Effector memory CD8-positive, alpha-beta T cell (primary cell): Measurements from ENCODE around the gene ZNF585A.
A peak's percentile ranks its signal among the peaks of the same experiment; 100 is the strongest.
"Not testable (repeated sequence)": the region's sequence is repeated elsewhere in the genome, so short reads cannot be mapped to it uniquely, and the experiment has no call there.

ENCODE experiments used
- ATAC-seq: fragments of 150-1000 bp; cut with Tn5 transposase; replicated peaks from 2 replicates; pipeline ENCODE4 v1.10.0; 2021; ENCODE audit warnings: mild to moderate bottlenecking, moderate library complexity
- DNase-seq, 3 experiments: peaks; one replicate each; pipeline ENCODE4 v3.0.0; 2021
- H3K27ac Mint-ChIP-seq, 2 donors: one replicate each; pipeline ENCODE4 v1.8.0; 2022; ENCODE audit warnings: mild to moderate bottlenecking in 2 of 2, mixed read lengths in 2 of 2, moderate library complexity in 2 of 2
- H3K27me3 Mint-ChIP-seq, 2 donors: one replicate each; pipeline ENCODE4 v1.8.0; 2022; ENCODE audit warnings: mixed read lengths in 2 of 2
- H3K36me3 Mint-ChIP-seq: one replicate; pipeline ENCODE4 v1.8.0; 2022; ENCODE audit warnings: mild to moderate bottlenecking, moderate library complexity, mixed read lengths; ENCODE audit not compliant: insufficient read depth
- H3K4me1 Mint-ChIP-seq, 2 donors: one replicate each; pipeline ENCODE4 v1.8.0; 2022; ENCODE audit warnings: low read depth in 2 of 2, mixed read lengths in 2 of 2
- H3K4me3 Mint-ChIP-seq, 2 donors: one replicate each; pipeline ENCODE4 v1.8.0; 2022; ENCODE audit warnings: mild to moderate bottlenecking in 2 of 2, mixed read lengths in 2 of 2, moderate library complexity in 2 of 2
- H3K9me3 Mint-ChIP-seq, 2 donors: one replicate each; pipeline ENCODE4 v1.8.0; 2022; ENCODE audit warnings: mixed read lengths in 2 of 2
- total RNA-seq, 9 experiments: gene quantifications; one replicate each; lab custom pipeline; 2026; lab: John Stamatoyannopoulos, UW

The ZNF585A gene
- 2.7 to 15.3 (median 5.1) reads per million in 9 experiments for total RNA-seq

DNA sequence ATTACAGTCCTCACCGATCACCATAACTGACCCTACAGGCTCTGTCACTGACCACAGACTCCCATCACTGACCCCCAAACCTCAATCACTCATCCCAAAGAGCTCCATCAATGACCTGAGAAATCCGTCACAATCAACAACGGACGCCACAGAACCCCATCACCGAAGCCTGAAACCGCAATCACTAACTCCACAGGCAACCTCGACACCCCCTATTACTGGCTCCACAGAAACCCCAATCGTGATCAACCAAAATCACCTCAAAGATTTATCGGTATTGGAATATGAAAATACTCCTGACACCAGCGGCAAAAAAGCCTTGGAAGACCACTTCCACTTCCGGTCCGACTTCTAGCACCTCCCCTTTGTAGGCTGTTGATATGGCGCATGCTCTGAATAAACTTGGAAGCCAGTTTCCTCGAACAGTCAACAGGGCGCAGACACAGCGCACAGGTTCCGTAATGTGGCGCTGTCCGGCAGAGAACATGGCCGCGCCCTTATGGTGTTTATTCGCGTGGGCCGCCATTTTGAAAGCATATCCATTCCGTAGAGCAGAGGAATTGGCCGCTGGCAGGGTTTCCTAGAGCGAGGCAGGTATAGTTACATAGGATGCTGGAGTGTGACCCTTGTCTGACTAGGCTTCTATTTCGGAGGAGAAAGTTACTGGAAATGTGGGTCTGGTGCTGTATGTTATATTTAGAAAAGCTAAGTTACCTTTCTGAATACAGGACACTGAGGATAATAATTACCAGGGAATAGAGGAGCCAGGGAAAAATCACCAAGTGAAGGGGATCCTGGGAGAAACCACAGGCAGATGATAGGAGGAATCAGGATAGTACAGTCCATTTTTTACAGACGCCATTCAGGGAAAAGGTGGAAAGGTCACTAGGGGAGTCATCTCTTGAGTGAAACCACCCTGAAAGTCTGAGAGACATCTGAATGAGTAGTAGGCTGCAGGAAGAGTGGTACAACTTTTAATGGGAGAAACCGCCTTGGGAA lies at the start of gene ZNF585A:
TSS of gene ZNF585A (minus strand) at position 328 of the 999 bp plus-strand sequence. CDS start 2,785 bp downstream, outside the sequence.
- DNase-seq, result peak; percentile 88 to 89 (median 89)
- Mint-ChIP-seq H3K27me3 (no peaks in the 10 kb centered on the region), H3K27ac (no peak within 1 kb of the TSS), H3K4me3 (peak within 1 kb of the TSS in 1 of 2 donors; percentile 27), H3K4me1 (peaks cover 0 to 8% of the 10 kb centered on the region in 2 donors), H3K9me3 (peaks cover 0 to 8% of the 10 kb centered on the region in 2 donors), H3K36me3 (peaks cover 17% of the 10 kb centered on the region)
- peak; percentile 99 for ATAC-seq

DNA sequence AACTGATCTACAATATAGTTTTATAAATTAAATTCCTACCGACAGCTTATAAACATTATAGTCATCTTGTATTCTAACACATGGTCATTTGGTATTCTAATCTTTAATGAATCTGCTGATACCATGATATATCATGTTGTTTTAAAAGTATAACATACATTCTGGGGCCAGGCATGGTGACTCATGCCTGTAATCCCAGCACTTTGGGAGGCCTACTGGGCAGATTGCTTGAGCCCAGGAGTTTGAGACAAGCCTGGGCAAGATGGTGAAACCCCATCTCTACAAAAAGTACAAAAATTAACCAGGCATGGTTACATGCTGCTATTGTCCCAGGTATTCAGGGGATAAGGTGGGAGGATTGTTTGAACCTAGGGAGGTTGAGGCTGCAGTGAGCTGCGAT lies 48.6 kb upstream of the ZNF585A start:
- H3K4me1 Mint-ChIP-seq, result peaks cover 24 to 34% of the 10 kb centered on the region in 2 donors
- no peaks in the 10 kb centered on the region for H3K27me3 Mint-ChIP-seq
- peak overlapping the region in 1 of 2 donors; percentile 8 for H3K4me3 Mint-ChIP-seq
- H3K36me3 Mint-ChIP-seq, result peaks cover 41% of the 10 kb centered on the region
- H3K27ac Mint-ChIP-seq, result no peak overlapping the region
- DNase-seq (no peak), ATAC-seq (no peak)
- H3K9me3 Mint-ChIP-seq, result no peaks in the 10 kb centered on the region

DNA sequence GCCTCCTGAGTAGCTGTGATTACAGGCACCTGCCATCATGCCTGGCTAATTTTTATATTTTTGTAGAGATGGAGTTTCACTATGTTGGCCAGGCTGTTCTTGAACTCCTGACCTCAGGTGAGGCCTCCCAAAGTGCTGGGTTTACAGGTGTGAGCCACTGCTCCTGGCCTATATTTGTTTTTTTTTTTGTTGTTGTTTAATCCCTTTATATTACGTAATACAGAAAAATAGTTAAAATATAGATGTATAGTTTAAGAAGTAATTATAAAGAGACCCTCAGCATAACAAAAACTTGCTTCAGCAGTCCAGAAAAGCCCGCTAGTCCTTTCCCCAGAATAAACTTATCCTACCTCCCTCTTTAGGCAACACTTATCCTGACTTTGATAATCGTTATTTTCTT lies 47.9 kb upstream of the ZNF585A start:
- no peaks in the 10 kb centered on the region for H3K9me3 Mint-ChIP-seq
- peak overlapping the region in 1 of 2 donors; percentile 90 for H3K27ac Mint-ChIP-seq
- peaks cover 33% of the 10 kb centered on the region for H3K36me3 Mint-ChIP-seq
- DNase-seq (no peak), ATAC-seq (no peak)
- no peaks in the 10 kb centered on the region for H3K27me3 Mint-ChIP-seq
- H3K4me3 Mint-ChIP-seq, result peak overlapping the region in 1 of 2 donors; percentile 82
- peaks cover 23 to 34% of the 10 kb centered on the region in 2 donors for H3K4me1 Mint-ChIP-seq

GRCh38 chr19:37218592-37218935 lies 46.1 kb upstream of the ZNF585A start:
- Mint-ChIP-seq H3K4me1 (peaks cover 23 to 34% of the 10 kb centered on the region in 2 donors), H3K36me3 (peaks cover 24% of the 10 kb centered on the region), H3K4me3 (peak overlapping the region; percentile 82 to 94), H3K27me3 (no peaks in the 10 kb centered on the region), H3K27ac (peak overlapping the region; percentile 90 to 97), H3K9me3 (no peaks in the 10 kb centered on the region)
- DNase-seq (no peak), ATAC-seq (no peak)

DNA sequence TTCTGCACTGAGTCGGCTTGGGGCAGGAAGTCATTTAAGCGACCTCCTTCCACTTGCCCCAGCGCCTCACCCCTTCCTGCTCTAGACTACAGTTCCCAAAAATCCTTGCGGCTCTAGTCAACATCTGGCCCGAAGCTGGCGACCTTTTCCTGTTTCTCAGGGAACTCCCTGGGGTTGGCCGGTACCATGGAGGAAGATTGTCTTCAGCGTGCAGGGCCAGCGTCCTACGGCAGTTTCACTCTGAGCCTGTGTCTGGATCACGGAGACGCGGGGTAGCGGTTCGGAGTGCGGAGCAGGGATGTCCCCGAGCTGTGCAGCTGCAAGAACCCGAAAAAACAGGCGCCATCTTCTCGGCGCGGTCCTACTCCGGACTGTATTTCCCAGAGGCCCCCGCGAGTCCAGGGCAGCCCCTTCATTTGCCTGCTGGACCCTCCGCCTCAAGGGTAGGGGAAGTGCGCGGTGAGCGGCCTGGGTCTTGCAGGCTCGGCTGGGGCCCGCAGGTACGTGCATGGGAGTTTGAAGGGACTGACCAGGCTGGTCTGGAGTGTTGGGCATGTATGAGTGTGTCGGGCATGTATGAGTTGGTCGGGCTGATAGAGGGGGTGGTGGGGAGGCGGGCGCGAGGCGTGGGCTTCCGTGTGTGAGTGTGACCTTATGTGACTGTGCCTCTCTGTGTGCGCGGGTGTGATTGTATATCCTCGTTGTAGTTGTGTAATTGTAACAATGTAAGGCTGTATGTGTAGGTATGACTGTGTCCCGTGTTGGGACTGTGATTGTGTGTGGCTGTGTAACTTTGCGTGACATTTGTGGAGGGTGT lies 45.5 kb upstream of the ZNF585A start, which contains the start of gene ZNF383:
TSS of gene ZNF383 (plus strand) at position 440 of the 817 bp plus-strand sequence. CDS start 12,240 bp downstream, outside the sequence.
- Mint-ChIP-seq H3K27ac (peak within 1 kb of the TSS; percentile 90 to 97), H3K36me3 (peaks cover 24% of the 10 kb centered on the region), H3K9me3 (no peaks in the 10 kb centered on the region), H3K4me1 (peaks cover 23 to 34% of the 10 kb centered on the region in 2 donors), H3K27me3 (no peaks in the 10 kb centered on the region), H3K4me3 (peak within 1 kb of the TSS; percentile 82 to 94)
- DNase-seq, result peak; percentile 77 to 81 (median 78)
- ATAC-seq, result peak; percentile 87

DNA sequence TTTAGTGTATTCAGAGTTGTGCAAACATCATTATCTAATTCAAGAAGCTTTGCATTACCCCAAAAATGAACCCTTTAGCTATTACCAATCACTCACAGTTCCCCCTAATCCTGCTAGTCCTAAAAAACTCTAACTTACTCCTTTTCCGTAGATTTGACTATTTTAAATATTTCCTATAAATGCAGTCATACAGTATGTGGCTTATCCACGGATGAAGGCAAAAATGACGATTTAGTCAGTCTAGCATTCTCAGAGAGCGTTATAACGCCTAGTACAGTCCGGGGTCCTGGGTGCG lies 44.9 kb upstream of the ZNF585A start:
- Mint-ChIP-seq H3K9me3 (no peaks in the 10 kb centered on the region), H3K27me3 (no peaks in the 10 kb centered on the region), H3K4me3 (peak overlapping the region; percentile 82 to 94), H3K4me1 (peaks cover 23 to 34% of the 10 kb centered on the region in 2 donors), H3K36me3 (peaks cover 20% of the 10 kb centered on the region), H3K27ac (peak overlapping the region; percentile 90 to 97)
- no peak for DNase-seq
- no peak for ATAC-seq

DNA sequence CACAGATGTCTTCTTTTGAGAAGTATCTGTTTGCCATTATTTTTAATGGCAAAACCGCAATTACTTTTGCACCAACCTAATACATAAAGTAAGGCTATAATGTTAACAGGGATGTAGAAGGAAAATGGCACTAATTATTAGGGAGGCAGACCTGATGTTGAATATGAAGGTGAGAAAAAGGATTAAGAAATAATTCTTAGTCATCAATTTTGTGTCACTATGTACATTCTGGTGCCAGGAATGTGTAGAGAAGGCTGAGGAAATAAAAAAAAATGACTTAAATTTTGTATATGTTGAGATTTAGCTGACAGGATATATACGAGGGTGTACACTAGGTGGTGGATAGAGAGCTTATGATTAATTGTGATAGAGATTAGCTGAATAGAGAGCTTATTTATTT lies 25.3 kb upstream of the ZNF585A start:
- Mint-ChIP-seq H3K9me3 (peaks cover 0 to 3% of the 10 kb centered on the region in 2 donors), H3K27me3 (no peaks in the 10 kb centered on the region), H3K4me1 (no peaks in the 10 kb centered on the region), H3K4me3 (peak overlapping the region in 1 of 2 donors; percentile 31), H3K27ac (no peak overlapping the region), H3K36me3 (peaks cover 39% of the 10 kb centered on the region)
- ATAC-seq (no peak), DNase-seq (no peak)

- H3K9me3 Mint-ChIP-seq, H3K27ac Mint-ChIP-seq, H3K4me1 Mint-ChIP-seq, H3K27me3 Mint-ChIP-seq, ATAC-seq, H3K4me3 Mint-ChIP-seq, DNase-seq: not testable (repeated sequence)
- H3K36me3 Mint-ChIP-seq, result peaks cover 32% of the 10 kb centered on the region
Measured at GRCh38 chr19:37197115-37197514, 24.6 kb upstream of the ZNF585A start.

- not testable (repeated sequence) for H3K4me1 Mint-ChIP-seq
Measured at GRCh38 chr19:37195248-37195647, 22.8 kb upstream of the ZNF585A start.

GRCh38 chr19:37186071-37186470 lies 13.6 kb upstream of the ZNF585A start:
- H3K27ac Mint-ChIP-seq, ATAC-seq, DNase-seq, H3K4me1 Mint-ChIP-seq, H3K27me3 Mint-ChIP-seq, H3K4me3 Mint-ChIP-seq: not testable (repeated sequence)
- H3K9me3 Mint-ChIP-seq, result peaks cover 16 to 28% of the 10 kb centered on the region in 2 donors
- peaks cover 21% of the 10 kb centered on the region for H3K36me3 Mint-ChIP-seq

More at GRCh38 chr19:37195248-37195647, 22.8 kb upstream of the ZNF585A start:
- not testable (repeated sequence) for H3K4me3 Mint-ChIP-seq, H3K27me3 Mint-ChIP-seq, DNase-seq, H3K9me3 Mint-ChIP-seq, H3K27ac Mint-ChIP-seq, ATAC-seq
- peaks cover 22% of the 10 kb centered on the region for H3K36me3 Mint-ChIP-seq

DNA sequence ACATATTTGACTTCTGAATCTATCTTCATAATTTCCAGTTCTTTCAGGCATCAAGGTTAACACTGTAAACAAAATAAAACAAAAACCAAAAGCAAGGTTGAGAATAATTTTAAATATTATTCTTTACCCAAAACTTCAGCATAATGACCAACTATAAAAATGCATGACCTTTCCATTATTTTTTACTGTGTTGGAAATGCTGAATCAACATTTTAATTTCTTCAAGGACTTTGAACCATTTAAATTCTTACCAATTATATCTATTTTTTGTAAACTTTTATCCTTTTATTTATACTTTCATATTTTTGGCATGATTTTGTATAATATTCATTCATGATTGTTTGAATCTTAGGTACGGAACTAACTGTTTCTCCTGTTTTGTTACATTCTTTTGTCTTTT lies 6.9 kb downstream of the ZNF585A start:
- Mint-ChIP-seq H3K4me1 (peaks cover 0 to 13% of the 10 kb centered on the region in 2 donors), H3K9me3 (peaks cover 2 to 27% of the 10 kb centered on the region in 2 donors)

GRCh38 chr19:37160153-37160552 lies 12.3 kb downstream of the ZNF585A start:
- H3K36me3 Mint-ChIP-seq, result peaks cover 22% of the 10 kb centered on the region

More for the DNA sequence above, 6.9 kb downstream of the ZNF585A start:
- no peak overlapping the region for H3K4me3 Mint-ChIP-seq
- H3K27ac Mint-ChIP-seq, result no peak overlapping the region
- ATAC-seq (no peak), DNase-seq (no peak)
- no peaks in the 10 kb centered on the region for H3K27me3 Mint-ChIP-seq
- peaks cover 43% of the 10 kb centered on the region for H3K36me3 Mint-ChIP-seq

GRCh38 chr19:37148214-37148613 lies 24.3 kb downstream of the ZNF585A start:
- ATAC-seq (no peak), DNase-seq (no peak)
- peaks cover 7% of the 10 kb centered on the region for H3K36me3 Mint-ChIP-seq
- peaks cover 15 to 37% of the 10 kb centered on the region in 2 donors for H3K9me3 Mint-ChIP-seq
- H3K4me1 Mint-ChIP-seq, result no peaks in the 10 kb centered on the region
- H3K27ac Mint-ChIP-seq, result no peak overlapping the region
- H3K27me3 Mint-ChIP-seq, result no peaks in the 10 kb centered on the region
- H3K4me3 Mint-ChIP-seq, result no peak overlapping the region

More at GRCh38 chr19:37160153-37160552, 12.3 kb downstream of the ZNF585A start:
- Mint-ChIP-seq H3K27ac (no peak overlapping the region), H3K9me3 (peaks cover 10 to 34% of the 10 kb centered on the region in 2 donors), H3K4me1 (peaks cover 0 to 6% of the 10 kb centered on the region in 2 donors), H3K4me3 (no peak overlapping the region), H3K27me3 (no peaks in the 10 kb centered on the region)
- no peak for DNase-seq
- no peak for ATAC-seq
